GM12878 (cell line): ENCODE results near the gene TMEM178A. TPM values are rescaled to one million over a fixed set of nuclear protein-coding genes. Genes with fewer than 3 reads are reported as not detected.

ENCODE experiments used
- ATAC-seq: fragments of 200-7000 bp; cut with Tn5 transposase; 3 replicates; pipeline ENCODE4 v1.9.1; 2020; ENCODE audit warnings: mild to moderate bottlenecking, moderate library complexity
- BruUV-seq: library from RNA; stranded (reverse); fragments of 400-500 nt; replicated peaks from 2 replicates; lab custom pipeline; 2021; lab: Mats Ljungman, UMichigan
- CTCF ChIA-PET: fragments of 300-600 bp; sonication (Branson Sonifier 250); formaldehyde crosslinking; extraction: SDS; loops from one replicate; lab custom pipeline; 2021; ENCODE audit warnings: inconsistent platforms; lab: Yijun Ruan, JAX
- POLR2A ChIA-PET: fragments of 350-600 bp; formaldehyde crosslinking; extraction: SDS; loops from one replicate; lab custom pipeline; 2021; ENCODE audit warnings: inconsistent platforms; lab: Charles Lee
- RAD21 ChIA-PET: fragments of 300-600 bp; sonication (Branson Sonifier 250); formaldehyde crosslinking; loops from one replicate; lab custom pipeline; 2023; ENCODE audit warnings: antibody characterized with exemption; ENCODE audit not compliant: unreplicated experiment; lab: Charles Lee
- SMC1A ChIA-PET: fragments of 300-600 bp; sonication (Branson Sonifier 250); formaldehyde crosslinking; loops from one replicate; lab custom pipeline; 2023; ENCODE audit not compliant: unreplicated experiment, uncharacterized antibody; lab: Charles Lee
- DNase-seq: peaks from one replicate; pipeline ENCODE4 v3.0.0-alpha.2; 2011; ENCODE audit warnings: low read depth, low spot score
- FAIRE-seq: peaks from 3 replicates; lab custom pipeline; 2011; peaks lifted over from hg19 to GRCh38; lab: Jason Lieb, UNC
- H2AFZ ChIP-seq: 2 replicates; pipeline ENCODE4 v1.6.0; 2011; ENCODE audit warnings: low read depth, low read length, control low read depth; ENCODE audit not compliant: control insufficient read depth
- H3K27ac ChIP-seq: 2 replicates; pipeline ENCODE4 v1.5.1; 2011; ENCODE audit warnings: control low read depth; ENCODE audit not compliant: control insufficient read depth, insufficient read depth
- H3K27me3 ChIP-seq, 2 experiments: replicated peaks in 1 of 2; 2 replicates each; pipeline versions ENCODE4 v1.6.0 to v1.6.1; 2011; ENCODE audit warnings: low read length in 1 of 2; ENCODE audit not compliant: control insufficient read depth in 2 of 2, insufficient read depth in 2 of 2
- H3K36me3 ChIP-seq, 2 experiments: 2 replicates each; pipeline ENCODE4 v1.5.1; 2011; ENCODE audit warnings: low read length in 1 of 2; ENCODE audit not compliant: control insufficient read depth in 2 of 2, insufficient read depth in 2 of 2
- H3K4me1 ChIP-seq: 2 replicates; pipeline ENCODE4 v1.6.1; 2011; ENCODE audit warnings: mild to moderate bottlenecking, low read length, moderate library complexity, mixed read lengths; ENCODE audit not compliant: control insufficient read depth, insufficient read depth
- H3K4me2 ChIP-seq: 2 replicates; pipeline ENCODE4 v1.6.0; 2011; ENCODE audit warnings: control low read depth; ENCODE audit not compliant: control insufficient read depth, insufficient read depth
- H3K4me3 ChIP-seq: fragments of 200-600 bp; sonication (generic); 2 replicates; pipeline ENCODE4 v1.5.1; 2016
- H3K79me2 ChIP-seq: 2 replicates; pipeline ENCODE4 v1.6.0; 2011; ENCODE audit warnings: low read length; ENCODE audit not compliant: control insufficient read depth, insufficient read depth
- H3K9ac ChIP-seq: 2 replicates; pipeline ENCODE4 v1.8.0; 2011; ENCODE audit warnings: low read length, control low read depth, mixed read lengths; ENCODE audit not compliant: control insufficient read depth, insufficient read depth
- H3K9me3 ChIP-seq: replicated peaks from 3 replicates; pipeline ENCODE4 v1.5.1; 2011; ENCODE audit warnings: mild to moderate bottlenecking, low read length; ENCODE audit not compliant: control insufficient read depth, insufficient read depth
- H4K20me1 ChIP-seq: 2 replicates; pipeline ENCODE4 v1.6.0; 2011; ENCODE audit not compliant: control insufficient read depth, insufficient read depth
- BMI1 ChIP-seq: fragments of 450-650 bp; IDR thresholded peaks from 2 replicates; pipeline ENCODE4 v1.6.1; 2016; ENCODE audit warnings: mild to moderate bottlenecking, moderate library complexity, borderline replicate concordance
- CTCF ChIP-seq, 3 experiments: IDR thresholded peaks in 2 of 3; conservative IDR thresholded peaks in 1 of 3; 2 replicates each; pipeline ENCODE4 v1.5.1; 2011; ENCODE audit warnings: low read depth in 3 of 3, low read length in 3 of 3, mild to moderate bottlenecking in 3 of 3, control low read depth in 2 of 3, moderate library complexity in 2 of 3, inconsistent platforms in 1 of 3, mixed read lengths in 1 of 3; ENCODE audit not compliant: control insufficient read depth in 2 of 3, insufficient read depth in 1 of 3; ENCODE audit errors: extremely low read depth in 1 of 3
- EP300 ChIP-seq, 2 experiments: fragments of 150-350 bp in 1 of 2; IDR thresholded peaks; 2 replicates each; pipeline ENCODE4 v1.6.1; 2011 to 2012; ENCODE audit warnings: low read depth in 2 of 2, low read length in 2 of 2, borderline replicate concordance in 1 of 2, improper control_type of control experiment in 1 of 2, inconsistent platforms in 1 of 2; ENCODE audit not compliant: control insufficient read depth in 1 of 2
- MEF2A ChIP-seq: IDR thresholded peaks from 2 replicates; pipeline ENCODE4 v1.6.1; 2011; ENCODE audit warnings: low read depth, mild to moderate bottlenecking, low read length, moderate library complexity; ENCODE audit not compliant: insufficient read depth
- MYB ChIP-seq: fragments of 150-350 bp; IDR thresholded peaks from 2 replicates; pipeline ENCODE4 v1.6.1; 2014; ENCODE audit warnings: mild to moderate bottlenecking, low read depth, low read length, borderline replicate concordance
- NBN ChIP-seq: fragments of 450-650 bp; IDR thresholded peaks from 2 replicates; pipeline ENCODE4 v1.6.1; 2016
- PAX8 ChIP-seq: fragments of 450-650 bp; IDR thresholded peaks from 2 replicates; pipeline ENCODE4 v1.6.1; 2017; ENCODE audit warnings: mild to moderate bottlenecking, moderate library complexity
- POLR2AphosphoS2 ChIP-seq: IDR thresholded peaks from 2 replicates; pipeline ENCODE4 v1.6.1; 2011; ENCODE audit warnings: low read depth, mild to moderate bottlenecking, low read length, improper control_type of control experiment, moderate library complexity
- SIX5 ChIP-seq: IDR thresholded peaks from 2 replicates; pipeline ENCODE4 v1.6.1; 2011; ENCODE audit warnings: mild to moderate bottlenecking, low read depth, low read length, moderate library complexity; ENCODE audit not compliant: severe bottlenecking
- SREBF1 ChIP-seq: IDR thresholded peaks from 2 replicates; pipeline ENCODE4 v1.6.1; 2012; ENCODE audit warnings: mild to moderate bottlenecking, low read length
- ZBTB11 ChIP-seq: fragments of 450-650 bp; formaldehyde crosslinking; IDR thresholded peaks from 2 replicates; pipeline ENCODE4 v1.5.0; 2022; ENCODE audit warnings: mild to moderate bottlenecking, missing genetic modification characterization
- ZNF24 ChIP-seq: fragments of 450-650 bp; IDR thresholded peaks from 2 replicates; pipeline ENCODE4 v1.6.1; 2017; ENCODE audit warnings: antibody characterized with exemption, mild to moderate bottlenecking
- WGBS: methylation state at CpG from one replicate; pipeline ENCODE4 v1.1.6; 2016; ENCODE audit warnings: low lambda C conversion rate; ENCODE audit not compliant: insufficient replicate concordance, insufficient coverage; ENCODE audit errors: missing lambda C conversion rate; 5-methylcytosine and 5-hydroxymethylcytosine counted together
- in situ Hi-C: fragments of 300-500 bp; cut with MboI; formaldehyde crosslinking; loops from 9 replicates; pipeline ENCODE4 v1.14.3; 2018; ENCODE audit warnings: mixed read lengths
- intact Hi-C: fragments of 100-400 bp; cut with micrococcal nuclease; formaldehyde crosslinking; loops from one replicate; pipeline ENCODE4 v1.14.2; 2022; ENCODE audit not compliant: unreplicated experiment
- polyA plus RNA-seq, 11 experiments: library from polyadenylated mRNA; depleted of rRNA in 4 of 11; unstranded in 6 of 11; stranded (reverse) in 5 of 11; fragments of >200 nt; fragmentation: Nextera tagmentation in 4 of 11; fragmentation: Illumina TruSeq in 1 of 11; extraction: Ambion mirVana in 4 of 11; extraction: Trizol in 1 of 11; gene quantifications; 1 replicate in 1 of 11; 2 replicates in 10 of 11; pipeline versions ENCODE4 v1.2.1 to v1.2.3, GENCODE V29; 2011 to 2016; ENCODE audit warnings: inconsistent platforms in 2 of 11, missing spikeins in 2 of 11, low read depth in 1 of 11
- total RNA-seq, 4 experiments: library from RNA; depleted of rRNA in 3 of 4; stranded (reverse); fragments of >200 nt in 3 of 4; fragmentation: Illumina TruSeq in 1 of 4; extraction: Trizol in 1 of 4; gene quantifications; 2 replicates each; pipeline versions ENCODE4 v1.2.1 to v1.2.3, GENCODE V29; 2013 to 2021

The TMEM178A gene
- total and polyA plus RNA-seq, 10 of the 15 experiments (the other 5 are each of a cell fraction or from before 2014, with no cell fraction given), result not detected

DNA sequence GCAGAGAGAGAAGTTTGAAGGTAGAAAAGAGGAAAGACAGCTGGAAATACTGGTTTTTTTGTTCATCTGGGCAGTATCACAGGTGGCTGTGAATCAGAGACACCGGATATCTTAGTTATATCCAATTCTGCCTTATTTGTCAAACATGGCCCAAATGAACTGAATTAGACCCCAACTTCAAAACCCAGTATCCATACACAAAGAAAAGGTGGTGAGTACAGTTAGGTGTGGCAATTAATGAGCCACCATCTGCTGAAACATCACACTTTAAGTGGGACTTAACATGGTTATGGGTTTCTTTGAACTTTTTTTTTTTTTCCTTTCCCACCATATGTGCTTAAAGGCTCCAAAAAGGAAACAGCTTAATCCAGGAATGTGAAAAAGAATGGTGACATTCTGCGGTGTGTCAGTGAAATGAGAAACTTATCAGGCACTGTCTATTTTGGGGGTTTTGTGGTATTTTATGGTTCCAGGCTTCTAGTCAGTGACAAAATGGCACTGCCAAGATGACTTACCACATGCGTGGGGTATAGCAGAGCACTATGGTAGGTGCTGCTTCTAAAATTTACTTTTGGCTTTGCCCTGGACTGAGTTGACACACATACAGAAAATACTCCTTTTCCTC lies 5.0 kb upstream of the TMEM178A start:
- no peaks in the 10 kb centered on the region for H3K4me1 ChIP-seq
- DNase-seq (no peak), FAIRE-seq (no peak), ATAC-seq (no peak)
- no peaks in the 10 kb centered on the region for H3K36me3 ChIP-seq
- ChIA-PET RAD21 (no interaction called here), CTCF (no interaction called here), SMC1A (no interaction called here), POLR2A (no interaction called here)
- H3K27me3 ChIP-seq, result peaks cover 0 to 4% of the 10 kb centered on the region in 2 experiments; a peak in 2 of 4 replicates
- H3K4me2 ChIP-seq, result no peak overlapping the region
- BruUV-seq, result no TSS peak
- H4K20me1 ChIP-seq, result no peaks in the 10 kb centered on the region
- intact Hi-C loops (no loop called here), in situ Hi-C loops (no loop called here)
- H3K27ac ChIP-seq, result no peak overlapping the region
- H3K79me2 ChIP-seq, result no peaks in the 10 kb centered on the region
- no peaks in the 10 kb centered on the region for H3K9me3 ChIP-seq
- 44% methylated on average over 3 of the region's 3 CpGs for WGBS
- H2AFZ ChIP-seq, result no peak overlapping the region
- no peak overlapping the region for H3K4me3 ChIP-seq
- no peak for TF ChIP-seq MEF2A
- no peak for TF ChIP-seq CTCF (IDR thresholded peaks at IDR 0.05 in 2 of 3, conservative IDR thresholded peaks at IDR 0.05 in 1 of 3; ENCODE audit: control insufficient read depth in 2 of 3, extremely low read depth in 1 of 3, insufficient read depth in 1 of 3, low read depth in 3 of 3, low read length in 3 of 3)
- TF ChIP-seq POLR2AphosphoS2, result no peak
- no peak for TF ChIP-seq NBN
- TF ChIP-seq PAX8, result no peak
- no peak for TF ChIP-seq ZBTB11 (CRISPR knock-in tag)
- no peak for TF ChIP-seq SIX5
- TF ChIP-seq ZNF24, result no peak
- TF ChIP-seq SREBF1, result no peak
- TF ChIP-seq EP300 (IDR thresholded peaks at IDR 0.05; ENCODE audit: borderline replicate concordance in 1 of 2, control insufficient read depth in 1 of 2, low read depth in 2 of 2, low read length in 2 of 2), result no peak
- no peak for TF ChIP-seq BMI1
- no peak for TF ChIP-seq MYB
- H3K9ac ChIP-seq, result no peak overlapping the region
